Hematopoietic multipotent progenitor cell treated with erythropoietin and hydrocortisone succinate and interleukin-3 and kit ligand, for 4 days (in vitro differentiated cells): ENCODE measurements around the gene XCR1.
"Not testable (repeated sequence)": the region's sequence is repeated elsewhere in the genome, so short reads cannot be mapped to it uniquely, and the experiment has no call there.

Experiments
- DNase-seq: peaks from one replicate; pipeline ENCODE4 v3.0.0-alpha.2; 2015

Gene XCR1

GRCh38 chr3:46003706-46004105 lies 23.6 kb downstream of the XCR1 start:
- DNase-seq = not testable (repeated sequence)

GRCh38 chr3:46001178-46001577 lies 26.1 kb downstream of the XCR1 start:
- no peak for DNase-seq

- DNase-seq = no peak
These were observed 29.3 kb downstream of the XCR1 start for GRCh38 chr3:45997942-45998341.

GRCh38 chr3:45997499-45997898 lies 29.8 kb downstream of the XCR1 start:
- DNase-seq = not testable (repeated sequence)

GRCh38 chr3:45995236-45996192 lies 31.8 kb downstream of the XCR1 start, which contains the start of gene FYCO1:
Gene FYCO1 (minus strand): TSS chr3:45995824. CDS start chr3:45984910, 10,914 bp downstream.
- DNase-seq = peak; percentile 96

- DNase-seq = peak; percentile 72
These were observed 32.7 kb downstream of the XCR1 start for GRCh38 chr3:45994419-45995235.

GRCh38 chr3:45993421-45994027 lies 33.8 kb downstream of the XCR1 start:
- DNase-seq = no peak

GRCh38 chr3:45992821-45993221 lies 34.5 kb downstream of the XCR1 start:
- DNase-seq = peak; percentile 19

- DNase-seq = no peak
These were observed 35.1 kb downstream of the XCR1 start for GRCh38 chr3:45992133-45992729.

GRCh38 chr3:45991341-45991740 lies 35.9 kb downstream of the XCR1 start:
- no peak for DNase-seq

- peak; percentile 63 for DNase-seq
These were observed 37.1 kb downstream of the XCR1 start for GRCh38 chr3:45990181-45990580.

- no peak for DNase-seq
These were observed 38.5 kb downstream of the XCR1 start for GRCh38 chr3:45988804-45989203.

GRCh38 chr3:45988362-45988761 lies 38.9 kb downstream of the XCR1 start:
- peak; percentile 35 for DNase-seq

- no peak for DNase-seq
These were observed 39.7 kb downstream of the XCR1 start for GRCh38 chr3:45987368-45988291.

- no peak for DNase-seq
These were observed 40.8 kb downstream of the XCR1 start for GRCh38 chr3:45986303-45986982.

GRCh38 chr3:45985532-45986302 lies 41.6 kb downstream of the XCR1 start:
- no peak for DNase-seq

GRCh38 chr3:45984331-45985312 lies 42.7 kb downstream of the XCR1 start:
- no peak for DNase-seq

- peak; percentile 79 for DNase-seq
These were observed 43.5 kb downstream of the XCR1 start for GRCh38 chr3:45983770-45984169.
